ENCODE data around the gene HNRNPF. TPM values are rescaled to one million over a fixed set of nuclear protein-coding genes. Genes with fewer than 3 reads are reported as not detected.

The HNRNPF gene
- total and polyA plus RNA-seq, 2 of the 4 experiments (the other 2 are of a cell fraction): 169 to 207 TPM

- H2AFZ ChIP-seq (replicated peaks; ENCODE audit: low read length, poor library complexity): no peak overlapping the region
- ChIA-PET CTCF (no interaction called here), POLR2A (ENCODE audit: unreplicated experiment) (no interaction called here)
- no peak overlapping the region for H3K56ac ChIP-seq (ENCODE audit: extremely low read depth, insufficient read depth, low read length)
- H2BK20ac ChIP-seq (ENCODE audit: low read depth, low read length): no peak overlapping the region
- H2AK9ac ChIP-seq (replicated peaks; ENCODE audit: low read depth, low read length, poor library complexity): no peak overlapping the region
- H3K36me3 ChIP-seq (ENCODE audit: control insufficient read depth, insufficient read depth, low read length): no peaks in the 10 kb centered on the region
- no peak overlapping the region for H3K23ac ChIP-seq (ENCODE audit: low read depth, low read length)
- H3K4ac ChIP-seq (ENCODE audit: low read depth, low read length): no peak overlapping the region
- H3K27me3 ChIP-seq (ENCODE audit: control insufficient read depth, insufficient read depth, low read length): peaks cover 14% of the 10 kb centered on the region
- intact Hi-C loops (cut with micrococcal nuclease): loop anchor here (10.0 kb wide), 1 partner anchor 137 kb away; no protein-coding TSS in a partner anchor
- H3K27ac ChIP-seq (ENCODE audit: insufficient read depth, low read length): no peak overlapping the region
- H4K5ac ChIP-seq (ENCODE audit: low read depth, low read length): no peak overlapping the region
- in situ Hi-C loops (cut with MboI; ENCODE audit: low sequenced_read_pairs): no loop called here
- no peaks in the 10 kb centered on the region for H4K20me1 ChIP-seq (ENCODE audit: insufficient read depth, low read length)
- no peak overlapping the region for H4K91ac ChIP-seq (ENCODE audit: insufficient read depth, low read depth, low read length)
- H3K9me3 ChIP-seq (ENCODE audit: control insufficient read depth, insufficient read depth, low read length): no peaks in the 10 kb centered on the region
- no peak overlapping the region for H2AK5ac ChIP-seq (ENCODE audit: low read depth, low read length)
- H3K4me1 ChIP-seq (ENCODE audit: control insufficient read depth, insufficient read depth, low read length): no peaks in the 10 kb centered on the region
- dilution Hi-C loops (cut with HindIII; ENCODE audit: low sequenced_read_pairs, unreplicated experiment): no loop called here
- DNase-seq (no peak), ATAC-seq (ENCODE audit: low read depth) (no peak)
- no peak overlapping the region for H4K8ac ChIP-seq (ENCODE audit: low read depth in 2 of 2, low read length in 2 of 2)
- no peaks in the 10 kb centered on the region for H3K79me1 ChIP-seq (ENCODE audit: low read depth in 1 of 2, low read length in 2 of 2)
- H2BK120ac ChIP-seq (ENCODE audit: low read depth, low read length): no peak overlapping the region
- no TSS peak for BruUV-seq (replicated peaks)
- no peak overlapping the region for H3K4me2 ChIP-seq (ENCODE audit: low read depth, low read length)
- H3K18ac ChIP-seq (ENCODE audit: low read depth, low read length): no peak overlapping the region
- no peak overlapping the region for H3K14ac ChIP-seq (replicated peaks; ENCODE audit: low read depth, low read length)
- no peak overlapping the region for H3K4me3 ChIP-seq (ENCODE audit: insufficient read depth, low read depth, low read length)
- no CpG with 5 or more reads among the region's 7 CpGs for WGBS, 2 experiments (ENCODE audit: extremely low coverage in 2 of 2, insufficient read length in 1 of 2)
- TF ChIP-seq NFE2L2 (IDR thresholded peaks at IDR 0.05; ENCODE audit: low read depth, low read length) (no peak), RCOR1 (IDR thresholded peaks at IDR 0.05; ENCODE audit: insufficient replicate concordance, low read length) (no peak), MAZ (IDR thresholded peaks at IDR 0.05; ENCODE audit: borderline replicate concordance, low read depth, low read length) (no peak), RFX5 (IDR thresholded peaks at IDR 0.05; ENCODE audit: low read depth, low read length) (no peak), BHLHE40 (IDR thresholded peaks at IDR 0.05; ENCODE audit: low read depth, low read length) (no peak), SMC3 (IDR thresholded peaks at IDR 0.05; ENCODE audit: low read depth, low read length) (no peak), RAD21 (IDR thresholded peaks at IDR 0.05; ENCODE audit: low read length) (no peak), FOS (IDR thresholded peaks at IDR 0.05; ENCODE audit: low read depth, low read length) (no peak), CHD1 (IDR thresholded peaks at IDR 0.05; ENCODE audit: low read depth, low read length) (no peak)
- TF ChIP-seq, protein P1, sequence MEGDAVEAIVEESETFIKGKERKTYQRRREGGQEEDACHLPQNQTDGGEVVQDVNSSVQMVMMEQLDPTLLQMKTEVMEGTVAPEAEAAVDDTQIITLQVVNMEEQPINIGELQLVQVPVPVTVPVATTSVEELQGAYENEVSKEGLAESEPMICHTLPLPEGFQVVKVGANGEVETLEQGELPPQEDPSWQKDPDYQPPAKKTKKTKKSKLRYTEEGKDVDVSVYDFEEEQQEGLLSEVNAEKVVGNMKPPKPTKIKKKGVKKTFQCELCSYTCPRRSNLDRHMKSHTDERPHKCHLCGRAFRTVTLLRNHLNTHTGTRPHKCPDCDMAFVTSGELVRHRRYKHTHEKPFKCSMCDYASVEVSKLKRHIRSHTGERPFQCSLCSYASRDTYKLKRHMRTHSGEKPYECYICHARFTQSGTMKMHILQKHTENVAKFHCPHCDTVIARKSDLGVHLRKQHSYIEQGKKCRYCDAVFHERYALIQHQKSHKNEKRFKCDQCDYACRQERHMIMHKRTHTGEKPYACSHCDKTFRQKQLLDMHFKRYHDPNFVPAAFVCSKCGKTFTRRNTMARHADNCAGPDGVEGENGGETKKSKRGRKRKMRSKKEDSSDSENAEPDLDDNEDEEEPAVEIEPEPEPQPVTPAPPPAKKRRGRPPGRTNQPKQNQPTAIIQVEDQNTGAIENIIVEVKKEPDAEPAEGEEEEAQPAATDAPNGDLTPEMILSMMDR (conservative IDR thresholded peaks at IDR 0.05; ENCODE audit: low read depth, low read length): no peak
- TF ChIP-seq, protein P2, sequence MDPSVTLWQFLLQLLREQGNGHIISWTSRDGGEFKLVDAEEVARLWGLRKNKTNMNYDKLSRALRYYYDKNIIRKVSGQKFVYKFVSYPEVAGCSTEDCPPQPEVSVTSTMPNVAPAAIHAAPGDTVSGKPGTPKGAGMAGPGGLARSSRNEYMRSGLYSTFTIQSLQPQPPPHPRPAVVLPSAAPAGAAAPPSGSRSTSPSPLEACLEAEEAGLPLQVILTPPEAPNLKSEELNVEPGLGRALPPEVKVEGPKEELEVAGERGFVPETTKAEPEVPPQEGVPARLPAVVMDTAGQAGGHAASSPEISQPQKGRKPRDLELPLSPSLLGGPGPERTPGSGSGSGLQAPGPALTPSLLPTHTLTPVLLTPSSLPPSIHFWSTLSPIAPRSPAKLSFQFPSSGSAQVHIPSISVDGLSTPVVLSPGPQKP (IDR thresholded peaks at IDR 0.05; ENCODE audit: borderline replicate concordance, low read depth, low read length): no peak
- TF ChIP-seq, protein P3, sequence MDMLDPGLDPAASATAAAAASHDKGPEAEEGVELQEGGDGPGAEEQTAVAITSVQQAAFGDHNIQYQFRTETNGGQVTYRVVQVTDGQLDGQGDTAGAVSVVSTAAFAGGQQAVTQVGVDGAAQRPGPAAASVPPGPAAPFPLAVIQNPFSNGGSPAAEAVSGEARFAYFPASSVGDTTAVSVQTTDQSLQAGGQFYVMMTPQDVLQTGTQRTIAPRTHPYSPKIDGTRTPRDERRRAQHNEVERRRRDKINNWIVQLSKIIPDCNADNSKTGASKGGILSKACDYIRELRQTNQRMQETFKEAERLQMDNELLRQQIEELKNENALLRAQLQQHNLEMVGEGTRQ (IDR thresholded peaks at IDR 0.05; ENCODE audit: low read depth, low read length): no peak
- H2BK15ac ChIP-seq (ENCODE audit: low read depth, low read length): no peak overlapping the region
- H3K9ac ChIP-seq (ENCODE audit: low read depth, low read length): no peak overlapping the region
- H3K9me1 ChIP-seq (ENCODE audit: insufficient read depth, low read length): no peaks in the 10 kb centered on the region
- H2BK5ac ChIP-seq (ENCODE audit: low read depth, low read length, poor library complexity, severe bottlenecking): no peak overlapping the region
Measured at GRCh38 chr10:43341450-43341849, 67.5 kb downstream of the HNRNPF start.
